BLaER1 (cell line): ENCODE data around the gene PIGM.

ENCODE experiments used
- H3K27ac ChIP-seq: shearing (Covaris generic); formaldehyde crosslinking; 2 replicates; pipeline ENCODE4 v1.8.1; 2022
- H3K27me3 ChIP-seq: shearing (Covaris generic); formaldehyde crosslinking; 2 replicates; pipeline ENCODE4 v1.8.1; 2022
- H3K36me3 ChIP-seq: shearing (Covaris generic); formaldehyde crosslinking; 2 replicates; pipeline ENCODE4 v1.8.1; 2022
- H3K4me1 ChIP-seq: shearing (Covaris generic); formaldehyde crosslinking; 2 replicates; pipeline ENCODE4 v1.8.1; 2022
- H3K4me2 ChIP-seq: shearing (Covaris generic); formaldehyde crosslinking; 2 replicates; pipeline ENCODE4 v1.8.1; 2022
- H3K4me3 ChIP-seq: shearing (Covaris generic); formaldehyde crosslinking; 2 replicates; pipeline ENCODE4 v1.8.1; 2022
- H3K9ac ChIP-seq: shearing (Covaris generic); formaldehyde crosslinking; 2 replicates; pipeline ENCODE4 v1.8.1; 2022
- H3K9me3 ChIP-seq: shearing (Covaris generic); formaldehyde crosslinking; 2 replicates; pipeline ENCODE4 v1.8.1; 2022
- H4K20me1 ChIP-seq: shearing (Covaris generic); formaldehyde crosslinking; 2 replicates; pipeline ENCODE4 v1.8.1; 2022
- Cebpa-rat ChIP-seq: shearing (Covaris generic); IDR thresholded peaks from 2 replicates; pipeline ENCODE4 v1.8.1; 2022

Gene PIGM

GRCh38 chr1:160031365-160032164, at the start of gene PIGM:
PIGM (minus strand) TSS chr1:160031990; CDS start chr1:160031739, 251 bp downstream.
- TF ChIP-seq Cebpa-rat: no peak
- peaks cover 34% of the 10 kb centered on the region for H3K4me1 ChIP-seq
- no peaks in the 10 kb centered on the region for H3K9me3 ChIP-seq
- H4K20me1 ChIP-seq: peaks cover 14% of the 10 kb centered on the region; the same call in 1 of the 2 replicates
- H3K27me3 ChIP-seq: no peaks in the 10 kb centered on the region; the same call in 1 of the 2 replicates
- H3K36me3 ChIP-seq: no peaks in the 10 kb centered on the region
- H3K4me3 ChIP-seq: peak within 1 kb of the TSS; percentile 81
- peak within 1 kb of the TSS; percentile 78 for H3K9ac ChIP-seq
- H3K27ac ChIP-seq: peak within 1 kb of the TSS; percentile 68
- peak within 1 kb of the TSS; percentile 93 for H3K4me2 ChIP-seq

- no peak within 1 kb of the TSS for H3K27ac ChIP-seq
- no peak for TF ChIP-seq Cebpa-rat
- H3K4me3 ChIP-seq: no peak within 1 kb of the TSS
- H3K27me3 ChIP-seq: no peaks in the 10 kb centered on the region
- no peak within 1 kb of the TSS for H3K9ac ChIP-seq
- peaks cover 19% of the 10 kb centered on the region for H3K36me3 ChIP-seq
- H3K9me3 ChIP-seq: no peaks in the 10 kb centered on the region
- H4K20me1 ChIP-seq: no peaks in the 10 kb centered on the region
- H3K4me2 ChIP-seq: peak within 1 kb of the TSS; percentile 11; the same call in 1 of the 2 replicates
- peaks cover 11% of the 10 kb centered on the region for H3K4me1 ChIP-seq
Measured at GRCh38 chr1:160081261-160081936, 49.6 kb upstream of the PIGM start, which contains the start of gene KCNJ9. KCNJ9 (plus strand) TSS chr1:160081538; CDS start chr1:160084031, 2,493 bp downstream.

GRCh38 chr1:160080381-160081100, 48.8 kb upstream of the PIGM start:
- Histone ChIP-seq H3K4me1 (peaks cover 11% of the 10 kb centered on the region), H3K36me3 (peaks cover 15% of the 10 kb centered on the region), H3K4me2 (peak overlapping the region; percentile 11; the same call in 1 of the 2 replicates), H4K20me1 (no peaks in the 10 kb centered on the region), H3K27ac (no peak overlapping the region), H3K4me3 (no peak overlapping the region), H3K9me3 (no peaks in the 10 kb centered on the region), H3K9ac (no peak overlapping the region), H3K27me3 (no peaks in the 10 kb centered on the region)
- no peak for TF ChIP-seq Cebpa-rat

GRCh38 chr1:160079448-160079847, 47.7 kb upstream of the PIGM start:
- Histone ChIP-seq H3K27me3 (no peaks in the 10 kb centered on the region), H3K4me1 (peaks cover 11% of the 10 kb centered on the region), H3K4me2 (no peak overlapping the region), H3K9me3 (no peaks in the 10 kb centered on the region), H3K27ac (no peak overlapping the region), H4K20me1 (no peaks in the 10 kb centered on the region), H3K4me3 (no peak overlapping the region), H3K36me3 (peaks cover 8% of the 10 kb centered on the region), H3K9ac (no peak overlapping the region)
- no peak for TF ChIP-seq Cebpa-rat

GRCh38 chr1:160078512-160079195, 46.9 kb upstream of the PIGM start:
- no peaks in the 10 kb centered on the region for H4K20me1 ChIP-seq
- H3K36me3 ChIP-seq: peaks cover under 1% of the 10 kb centered on the region; the same call in 1 of the 2 replicates
- TF ChIP-seq Cebpa-rat: no peak
- H3K27ac ChIP-seq: no peak overlapping the region
- H3K4me3 ChIP-seq: no peak overlapping the region
- H3K4me2 ChIP-seq: no peak overlapping the region
- peaks cover 11% of the 10 kb centered on the region for H3K4me1 ChIP-seq
- H3K27me3 ChIP-seq: no peaks in the 10 kb centered on the region
- H3K9ac ChIP-seq: no peak overlapping the region
- no peaks in the 10 kb centered on the region for H3K9me3 ChIP-seq

- H3K4me3 ChIP-seq: no peak overlapping the region
- H3K27ac ChIP-seq: no peak overlapping the region
- no peak overlapping the region for H3K9ac ChIP-seq
- no peak overlapping the region for H3K4me2 ChIP-seq
- no peaks in the 10 kb centered on the region for H3K27me3 ChIP-seq
- no peaks in the 10 kb centered on the region for H3K36me3 ChIP-seq
- H3K4me1 ChIP-seq: peaks cover 11% of the 10 kb centered on the region
- H3K9me3 ChIP-seq: no peaks in the 10 kb centered on the region
- TF ChIP-seq Cebpa-rat: no peak
- H4K20me1 ChIP-seq: no peaks in the 10 kb centered on the region
Measured at GRCh38 chr1:160077486-160077885, 45.7 kb upstream of the PIGM start.

- TF ChIP-seq Cebpa-rat: no peak
- Histone ChIP-seq H3K9me3 (no peaks in the 10 kb centered on the region), H3K27me3 (no peaks in the 10 kb centered on the region), H4K20me1 (no peaks in the 10 kb centered on the region), H3K36me3 (no peaks in the 10 kb centered on the region), H3K27ac (no peak overlapping the region), H3K4me1 (peaks cover 7% of the 10 kb centered on the region), H3K4me3 (no peak overlapping the region), H3K4me2 (no peak overlapping the region), H3K9ac (no peak overlapping the region)
Measured at GRCh38 chr1:160076295-160076694, 44.5 kb upstream of the PIGM start.

GRCh38 chr1:160075836-160076235, 44.0 kb upstream of the PIGM start:
- Histone ChIP-seq H3K4me3 (no peak overlapping the region), H3K27me3 (0 out of 2 replicates have a peak, but pooled peaks cover under 1% of the 10 kb centered on the region), H3K36me3 (no peaks in the 10 kb centered on the region), H3K4me2 (no peak overlapping the region), H3K9me3 (no peaks in the 10 kb centered on the region), H3K4me1 (peaks cover 3% of the 10 kb centered on the region), H4K20me1 (no peaks in the 10 kb centered on the region), H3K27ac (no peak overlapping the region), H3K9ac (no peak overlapping the region)
- no peak for TF ChIP-seq Cebpa-rat

GRCh38 chr1:160074865-160075264, 43.1 kb upstream of the PIGM start:
- Histone ChIP-seq H3K27me3 (peaks cover 4% of the 10 kb centered on the region; the same call in 1 of the 2 replicates), H3K4me2 (no peak overlapping the region), H4K20me1 (no peaks in the 10 kb centered on the region), H3K9me3 (no peaks in the 10 kb centered on the region), H3K9ac (no peak overlapping the region), H3K4me1 (peaks cover 6% of the 10 kb centered on the region), H3K36me3 (no peaks in the 10 kb centered on the region), H3K4me3 (no peak overlapping the region), H3K27ac (no peak overlapping the region)
- TF ChIP-seq Cebpa-rat: no peak
